H1 (cell line): ENCODE measurements around the gene UBE4A. TPM values are rescaled to one million over a fixed set of nuclear protein-coding genes. Genes with fewer than 3 reads are reported as not detected.

Source experiments
- CTCF ChIA-PET: fragments of 300-600 bp; sonication (Branson Sonifier 250); formaldehyde crosslinking; loops from one replicate; lab custom pipeline; 2021; ENCODE audit not compliant: partially characterized antibody; lab: Charles Lee
- POLR2A ChIA-PET: fragments of 300-600 bp; sonication (Branson Sonifier 250); formaldehyde crosslinking; loops from one replicate; lab custom pipeline; 2021; ENCODE audit warnings: inconsistent platforms; ENCODE audit not compliant: partially characterized antibody; lab: Charles Lee
- DNase-seq, 2 experiments: peaks; one replicate each; pipeline versions ENCODE4 v3.0.0 to v3.0.0-alpha.2; 2010 to 2022; ENCODE audit warnings: low spot score in 2 of 2, low read depth in 1 of 2, mixed read lengths in 1 of 2
- FAIRE-seq: peaks from 2 replicates; lab custom pipeline; 2011; peaks lifted over from hg19 to GRCh38; lab: Jason Lieb, UNC
- H2AFZ ChIP-seq: 2 replicates; pipeline ENCODE4 v1.8.1; 2012; ENCODE audit warnings: low read length, inconsistent platforms
- H2AK5ac ChIP-seq: 2 replicates; pipeline ENCODE4 v1.6.1; 2013; ENCODE audit warnings: low read depth, low read length
- H2BK120ac ChIP-seq: replicated peaks from 2 replicates; pipeline ENCODE3; 2013; ENCODE audit warnings: low read depth, low read length, inconsistent platforms
- H2BK12ac ChIP-seq: 2 replicates; pipeline ENCODE4 v1.6.1; 2013; ENCODE audit warnings: low read depth, low read length
- H2BK15ac ChIP-seq: 2 replicates; pipeline ENCODE4 v1.6.1; 2013; ENCODE audit warnings: low read length
- H2BK20ac ChIP-seq: 2 replicates; pipeline ENCODE4 v1.6.1; 2013; ENCODE audit warnings: low read length
- H2BK5ac ChIP-seq: 2 replicates; pipeline ENCODE4 v1.6.1; 2013; ENCODE audit warnings: low read depth, low read length
- H3K14ac ChIP-seq: 2 replicates; pipeline ENCODE4 v1.6.1; 2013; ENCODE audit warnings: inconsistent platforms; ENCODE audit not compliant: insufficient read length
- H3K18ac ChIP-seq: 2 replicates; pipeline ENCODE4 v1.6.1; 2013; ENCODE audit warnings: low read length; ENCODE audit errors: extremely low read depth
- H3K23ac ChIP-seq: 2 replicates; pipeline ENCODE4 v1.6.1; 2013; ENCODE audit warnings: inconsistent platforms; ENCODE audit not compliant: insufficient read length
- H3K23me2 ChIP-seq: 2 replicates; pipeline ENCODE4 v1.6.1; 2013; ENCODE audit warnings: low read depth, low read length
- H3K27ac ChIP-seq: 2 replicates; pipeline ENCODE4 v1.6.1; 2011; ENCODE audit warnings: low read depth, low read length, inconsistent platforms
- H3K27me3 ChIP-seq, 4 experiments: replicated peaks in 1 of 4; 1 replicate in 1 of 4; 2 replicates in 3 of 4; pipeline versions ENCODE4 v1.6.1 to v1.8.1; 2011 to 2013; ENCODE audit warnings: low read length in 3 of 4, mild to moderate bottlenecking in 3 of 4, inconsistent platforms in 2 of 4, mixed read lengths in 2 of 4, moderate library complexity in 1 of 4; ENCODE audit not compliant: control insufficient read depth in 3 of 4, insufficient read depth in 3 of 4; ENCODE audit errors: extremely low read depth in 1 of 4
- H3K36me3 ChIP-seq, 4 experiments: 2 replicates each; pipeline versions ENCODE4 v1.6.1 to v1.8.1; 2011 to 2013; ENCODE audit warnings: mild to moderate bottlenecking in 4 of 4, low read length in 3 of 4, moderate library complexity in 2 of 4, control low read depth in 1 of 4, inconsistent platforms in 1 of 4; ENCODE audit not compliant: insufficient read depth in 4 of 4, control insufficient read depth in 2 of 4
- H3K4ac ChIP-seq: replicated peaks from 2 replicates; pipeline ENCODE3; 2013; ENCODE audit warnings: low read length, low read depth, mixed read lengths, inconsistent platforms; ENCODE audit not compliant: insufficient read length
- H3K4me1 ChIP-seq, 4 experiments: replicated peaks in 1 of 4; 1 replicate in 1 of 4; 2 replicates in 3 of 4; pipeline versions ENCODE4 v1.6.1 to v1.8.1; 2011 to 2013; ENCODE audit warnings: low read length in 3 of 4, inconsistent platforms in 2 of 4, mixed read lengths in 1 of 4; ENCODE audit not compliant: insufficient read depth in 4 of 4, control insufficient read depth in 3 of 4
- H3K4me2 ChIP-seq, 2 experiments: 2 replicates each; pipeline versions ENCODE4 v1.6.1 to v1.8.1; 2011 to 2013; ENCODE audit warnings: low read depth in 2 of 2, low read length in 2 of 2, control low read depth in 1 of 2, inconsistent platforms in 1 of 2, mild to moderate bottlenecking in 1 of 2; ENCODE audit not compliant: insufficient read depth in 1 of 2
- H3K4me3 ChIP-seq, 4 experiments: fragments of 200-600, 300-600 bp in 1 of 4; sonication (generic), shearing (Covaris generic), sonication (Bioruptor Twin) in 1 of 4; 2 replicates each; pipeline versions ENCODE4 v1.5.1 to v1.8.1; 2011 to 2016; ENCODE audit warnings: low read length in 4 of 4, low read depth in 3 of 4, control low read depth in 2 of 4, inconsistent platforms in 2 of 4, mild to moderate bottlenecking in 2 of 4, mixed read lengths in 1 of 4, moderate library complexity in 1 of 4; ENCODE audit not compliant: insufficient read depth in 2 of 4; ENCODE audit errors: extremely low read depth in 1 of 4
- H3K56ac ChIP-seq: replicated peaks from 2 replicates; pipeline ENCODE3; 2013; ENCODE audit warnings: low read depth, mild to moderate bottlenecking, mixed read lengths, low read length, inconsistent platforms; ENCODE audit not compliant: insufficient read length
- H3K79me1 ChIP-seq: 2 replicates; pipeline ENCODE4 v1.6.1; 2013; ENCODE audit warnings: low read depth, low read length, control low read depth
- H3K79me2 ChIP-seq, 2 experiments: 2 replicates each; pipeline versions ENCODE4 v1.6.1 to v1.8.1; 2012 to 2013; ENCODE audit warnings: low read length in 2 of 2, mild to moderate bottlenecking in 2 of 2, inconsistent platforms in 1 of 2; ENCODE audit not compliant: insufficient read depth in 2 of 2, control insufficient read depth in 1 of 2
- H3K9ac ChIP-seq, 4 experiments: replicated peaks in 1 of 4; 1 replicate in 1 of 4; 2 replicates in 3 of 4; pipeline versions ENCODE4 v1.6.1 to v1.8.1; 2011 to 2013; ENCODE audit warnings: low read depth in 3 of 4, low read length in 3 of 4, control low read depth in 2 of 4, mild to moderate bottlenecking in 2 of 4, moderate library complexity in 2 of 4, inconsistent platforms in 1 of 4; ENCODE audit errors: extremely low read depth in 1 of 4
- H3K9me3 ChIP-seq, 2 experiments: 2 replicates each; pipeline versions ENCODE4 v1.6.1 to v1.8.1; 2012 to 2013; ENCODE audit warnings: mild to moderate bottlenecking in 2 of 2, moderate library complexity in 2 of 2, control low read depth in 1 of 2, inconsistent platforms in 1 of 2, low read depth in 1 of 2, low read length in 1 of 2, mixed read lengths in 1 of 2; ENCODE audit not compliant: insufficient read depth in 2 of 2
- H4K20me1 ChIP-seq, 2 experiments: replicated peaks in 1 of 2; 2 replicates each; pipeline versions ENCODE3 to v1.8.1; 2011 to 2013; ENCODE audit warnings: inconsistent platforms in 2 of 2, low read length in 2 of 2, mild to moderate bottlenecking in 1 of 2; ENCODE audit not compliant: insufficient read depth in 2 of 2, control insufficient read depth in 1 of 2
- H4K5ac ChIP-seq: 2 replicates; pipeline ENCODE4 v1.6.1; 2013; ENCODE audit warnings: low read length, low read depth, mixed read lengths, inconsistent platforms; ENCODE audit not compliant: insufficient read length
- H4K8ac ChIP-seq: 2 replicates; pipeline ENCODE4 v1.8.0; 2013; ENCODE audit warnings: mild to moderate bottlenecking, moderate library complexity, low read length, inconsistent platforms; ENCODE audit not compliant: insufficient read depth; ENCODE audit errors: extremely low read depth
- H4K91ac ChIP-seq: replicated peaks from 2 replicates; pipeline ENCODE3; 2013; ENCODE audit warnings: low read length, mixed read lengths, inconsistent platforms; ENCODE audit not compliant: insufficient read length
- ATF3 ChIP-seq: IDR thresholded peaks from 2 replicates; pipeline ENCODE4 v1.6.1; 2011; ENCODE audit warnings: low read depth, mild to moderate bottlenecking, low read length; ENCODE audit not compliant: insufficient read depth
- BCL11A ChIP-seq, 2 experiments: IDR thresholded peaks; one replicate each; pipeline ENCODE4 v1.6.1; 2011; ENCODE audit warnings: low read depth in 2 of 2, low read length in 2 of 2, mild to moderate bottlenecking in 2 of 2
- GABPA ChIP-seq: IDR thresholded peaks from 2 replicates; pipeline ENCODE4 v1.6.1; 2011; ENCODE audit warnings: mild to moderate bottlenecking, low read length, moderate library complexity, borderline replicate concordance; ENCODE audit not compliant: insufficient read depth
- HDAC2 ChIP-seq, 2 experiments: fragments of 300-600 bp in 1 of 2; sonication (generic) in 1 of 2; IDR thresholded peaks; 2 replicates each; pipeline ENCODE4 v1.6.1; 2011 to 2012; ENCODE audit warnings: low read depth in 2 of 2, low read length in 2 of 2, mild to moderate bottlenecking in 2 of 2, moderate library complexity in 2 of 2, borderline replicate concordance in 1 of 2, inconsistent platforms in 1 of 2
- KDM1A ChIP-seq: fragments of 200-600, 300-600 bp; sonication (generic); IDR thresholded peaks from 2 replicates; pipeline ENCODE4 v1.7.1; 2016; ENCODE audit warnings: mild to moderate bottlenecking, low read length, borderline replicate concordance
- KDM4A ChIP-seq: IDR thresholded peaks from one replicate; pipeline ENCODE4 v1.7.1; 2012; ENCODE audit warnings: low read depth, mild to moderate bottlenecking, moderate library complexity, low read length, inconsistent platforms; ENCODE audit not compliant: severe bottlenecking
- TCF12 ChIP-seq: IDR thresholded peaks from 2 replicates; pipeline ENCODE4 v1.6.1; 2011; ENCODE audit warnings: low read depth, mild to moderate bottlenecking, low read length
- WGBS, 2 experiments: shearing (Covaris generic) in 1 of 2; methylation state at CpG; one replicate each; pipeline versions ENCODE4 v1.1.6 to v1.1.7; 2013 to 2015; ENCODE audit warnings: low lambda C conversion rate in 2 of 2, mixed read lengths in 2 of 2, inconsistent platforms in 1 of 2, low coverage in 1 of 2, missing lambda C conversion rate in 1 of 2; ENCODE audit not compliant: insufficient replicate concordance in 2 of 2, insufficient coverage in 1 of 2, insufficient read length in 1 of 2; ENCODE audit errors: extremely low coverage in 1 of 2, missing lambda C conversion rate in 1 of 2; 5-methylcytosine and 5-hydroxymethylcytosine counted together
- polyA plus RNA-seq, 7 experiments: library from polyadenylated mRNA; depleted of rRNA in 3 of 7; stranded (reverse) in 5 of 7; unstranded in 2 of 7; fragments of >200 nt in 5 of 7; fragments of 200-250 nt in 2 of 7; gene quantifications; 1 replicate in 5 of 7; 2 replicates in 1 of 7; 4 replicates in 1 of 7; pipeline versions ENCODE4 v1.2.1 to v1.2.3, GENCODE V29; 2011 to 2013; ENCODE audit warnings: missing spikeins in 2 of 7, mixed read lengths in 2 of 7
- total RNA-seq: library from RNA; stranded (reverse); fragmentation: NEBNext Ultra II Directional; extraction: Animal tissue kit (Norgen Biotek cat#: 25700); gene quantifications from 2 replicates; pipeline ENCODE4 v1.2.1, GENCODE V29; 2021

The UBE4A gene
- total and polyA plus RNA-seq, 2 of the 8 experiments (the other 6 are each of a cell fraction or from before 2014, with no cell fraction given), result 11.3 to 34.5 TPM

GRCh38 chr11:118383657-118384056 is 24.3 kb downstream of the UBE4A start:
- no peak overlapping the region for H2BK120ac ChIP-seq

More at GRCh38 chr11:118383657-118384056, 24.3 kb downstream of the UBE4A start:
- Histone ChIP-seq H3K27ac (no peak overlapping the region), H3K4ac (no peak overlapping the region), H2BK12ac (no peak overlapping the region), H4K20me1 (no peaks in the 10 kb centered on the region), H4K8ac (no peak overlapping the region), H2BK5ac (no peak overlapping the region), H3K23me2 (no peaks in the 10 kb centered on the region), H3K14ac (no peak overlapping the region), H3K79me2 (no peaks in the 10 kb centered on the region), H2AFZ (no peak overlapping the region), H3K18ac (no peak overlapping the region), H2BK20ac (no peak overlapping the region), H3K27me3 (no peaks in the 10 kb centered on the region), H3K4me3 (no peak overlapping the region), H2BK15ac (no peak overlapping the region), H3K79me1 (no peaks in the 10 kb centered on the region), H3K4me1 (no peaks in the 10 kb centered on the region), H3K23ac (no peak overlapping the region), H3K56ac (no peak overlapping the region), H2AK5ac (no peak overlapping the region), H3K36me3 (peaks cover 4 to 85% (median 51%) of the 10 kb centered on the region in 4 experiments), H3K9ac (no peak overlapping the region), H3K9me3 (no peaks in the 10 kb centered on the region), H4K91ac (no peak overlapping the region), H4K5ac (no peak overlapping the region), H3K4me2 (no peak overlapping the region)
- POLR2A ChIA-PET, result no interaction called here
- WGBS, 2 experiments, result 93% methylated on average over 3 of the region's 3 CpGs; no CpG with 5 or more reads in 1 of the 2 experiments
- FAIRE-seq (no peak), DNase-seq (no peak)
- TF ChIP-seq ATF3, result no peak
- no peak for TF ChIP-seq HDAC2 (IDR thresholded peaks at IDR 0.05; ENCODE audit: borderline replicate concordance in 1 of 2, low read depth in 2 of 2, low read length in 2 of 2)
- no peak for TF ChIP-seq KDM1A
- no peak for TF ChIP-seq GABPA
- no peak for TF ChIP-seq KDM4A
- no peak for TF ChIP-seq TCF12
- TF ChIP-seq BCL11A (IDR thresholded peaks at IDR 0.05; ENCODE audit: low read depth in 2 of 2, low read length in 2 of 2), result no peak
- CTCF ChIA-PET, result interaction anchor here (1.2 kb wide), 1 partner anchor 8 kb away, joined by 4 read pairs; no protein-coding TSS in a partner anchor
